HG03175 (cell line): Measurements from ENCODE around the gene CHD6.

Experiments used
- ATAC-seq: cut with Tn5 transposase; IDR thresholded peaks from one replicate; pipeline ENCODE4 v1.9.1; 2021; ENCODE audit warnings: mild to moderate bottlenecking, moderate library complexity; ENCODE audit not compliant: unreplicated experiment

Gene CHD6

GRCh38 chr20:41376349-41376748 lies 241.8 kb downstream of the CHD6 start:
- no peak for ATAC-seq

- no peak for ATAC-seq
These were observed 242.3 kb downstream of the CHD6 start for GRCh38 chr20:41375846-41376245.

GRCh38 chr20:41373931-41374920 lies 244.0 kb downstream of the CHD6 start:
- ATAC-seq, result no peak

GRCh38 chr20:41373251-41373783 lies 244.9 kb downstream of the CHD6 start:
- no peak for ATAC-seq

- no peak for ATAC-seq
These were observed 246.8 kb downstream of the CHD6 start for GRCh38 chr20:41371371-41371770.

- ATAC-seq, result no peak
These were observed 248.0 kb downstream of the CHD6 start for GRCh38 chr20:41370176-41370575.

- ATAC-seq, result no peak
These were observed 248.5 kb downstream of the CHD6 start for GRCh38 chr20:41369673-41370072.

GRCh38 chr20:41367956-41368355 lies 250.2 kb downstream of the CHD6 start:
- no peak for ATAC-seq

GRCh38 chr20:41367393-41367695 lies 250.8 kb downstream of the CHD6 start:
- no peak for ATAC-seq

- no peak for ATAC-seq
These were observed 251.4 kb downstream of the CHD6 start, which contains the start of gene EMILIN3 for GRCh38 chr20:41366546-41367392. TSS of gene EMILIN3 (minus strand) at chr20:41366818. CDS start at chr20:41366634, 184 bp downstream.

- ATAC-seq, result no peak
These were observed 252.2 kb downstream of the CHD6 start for GRCh38 chr20:41365777-41366545.

- no peak for ATAC-seq
These were observed 253.0 kb downstream of the CHD6 start for GRCh38 chr20:41364967-41365765.

- no peak for ATAC-seq
These were observed 253.8 kb downstream of the CHD6 start for GRCh38 chr20:41364236-41364855.

GRCh38 chr20:41363601-41364000 lies 254.6 kb downstream of the CHD6 start:
- ATAC-seq, result no peak

- no peak for ATAC-seq
These were observed 255.4 kb downstream of the CHD6 start for GRCh38 chr20:41362748-41363140.

- ATAC-seq, result no peak
These were observed 256.1 kb downstream of the CHD6 start for GRCh38 chr20:41361757-41362747.

GRCh38 chr20:41360831-41361756 lies 257.1 kb downstream of the CHD6 start:
- no peak for ATAC-seq
